Activated B cell treated with CpG ODN at 0.5 μM for 24 hours (primary cell): Measurements from ENCODE around the gene NEIL3. TPM values are rescaled to one million over a fixed set of nuclear protein-coding genes. Genes with fewer than 3 reads are reported as not detected.

Experiments used
- ATAC-seq: fragments of 200-7000 bp; cut with Tn5 transposase; one replicate; pipeline ENCODE4 v1.10.0; 2021; ENCODE audit warnings: low read depth, mild to moderate bottlenecking, moderate library complexity
- CTCF ChIA-PET: fragments of 350-600 bp; sonication (Branson Sonifier 250); formaldehyde crosslinking; loops from one replicate; lab custom pipeline; 2021; ENCODE audit warnings: antibody characterized with exemption; lab: Charles Lee
- POLR2A ChIA-PET: fragments of 350-600 bp; sonication (Branson Sonifier 250); formaldehyde crosslinking; loops from one replicate; lab custom pipeline; 2021; ENCODE audit warnings: antibody characterized with exemption; lab: Charles Lee
- DNase-seq: peaks from one replicate; pipeline ENCODE4 v3.0.0; 2022
- H3K27ac Mint-ChIP-seq: one replicate; pipeline ENCODE4 v1.8.0; 2020; ENCODE audit warnings: mixed read lengths
- H3K27me3 Mint-ChIP-seq: one replicate; pipeline ENCODE4 v1.8.0; 2021; ENCODE audit warnings: mixed read lengths
- H3K36me3 Mint-ChIP-seq: one replicate; pipeline ENCODE4 v1.8.0; 2021; ENCODE audit warnings: low read depth, mixed read lengths
- H3K4me1 Mint-ChIP-seq: one replicate; pipeline ENCODE4 v1.8.0; 2021; ENCODE audit warnings: mixed read lengths
- H3K4me3 Mint-ChIP-seq: one replicate; pipeline ENCODE4 v1.8.0; 2020; ENCODE audit warnings: mild to moderate bottlenecking, mixed read lengths
- H3K9me3 Mint-ChIP-seq: one replicate; pipeline ENCODE4 v1.8.0; 2020; ENCODE audit warnings: mixed read lengths
- CTCF ChIP-seq: fragments of 200-600 bp; IDR thresholded peaks from one replicate; pipeline ENCODE4 v1.8.0; 2022; ENCODE audit warnings: antibody characterized with exemption, mild to moderate bottlenecking
- intact Hi-C: fragments of 100-400 bp; cut with micrococcal nuclease; formaldehyde crosslinking; loops from one replicate; pipeline ENCODE4 v1.15.1; 2024
- total RNA-seq: library from RNA; stranded (reverse); gene quantifications from 2 replicates; pipeline ENCODE4 v1.2.3, GENCODE V29; 2022

The NEIL3 gene
- total RNA-seq, 1 donor from 2014 or later: 0.35 TPM

- H3K36me3 Mint-ChIP-seq: no peaks in the 10 kb centered on the region
- CTCF ChIA-PET: interaction anchor here (0.7 kb wide), 1 partner anchor 24 kb away, joined by 3 read pairs; no protein-coding TSS in a partner anchor
- TF ChIP-seq CTCF: no peak
- POLR2A ChIA-PET: no interaction called here
- H3K27ac Mint-ChIP-seq: no peak overlapping the region
- H3K4me3 Mint-ChIP-seq: no peak overlapping the region
- DNase-seq: no peak
- no peak for ATAC-seq
- no peaks in the 10 kb centered on the region for H3K4me1 Mint-ChIP-seq
- peaks cover 15% of the 10 kb centered on the region for H3K27me3 Mint-ChIP-seq
- intact Hi-C loops: no loop called here
- H3K9me3 Mint-ChIP-seq: no peaks in the 10 kb centered on the region
These were observed 76.1 kb downstream of the NEIL3 start for GRCh38 chr4:177385576-177386277.

- POLR2A ChIA-PET: no interaction called here
- H3K36me3 Mint-ChIP-seq: no peaks in the 10 kb centered on the region
- no peak for DNase-seq
These were observed 76.7 kb downstream of the NEIL3 start for GRCh38 chr4:177386278-177386815.

GRCh38 chr4:177391287-177391686 lies 81.6 kb downstream of the NEIL3 start:
- peaks cover 11% of the 10 kb centered on the region for H3K27me3 Mint-ChIP-seq
- no peak for ATAC-seq
- no peaks in the 10 kb centered on the region for H3K9me3 Mint-ChIP-seq
- ChIA-PET POLR2A (no interaction called here), CTCF (no interaction called here)
- DNase-seq: no peak
- no peak for TF ChIP-seq CTCF
- H3K27ac Mint-ChIP-seq: no peak overlapping the region
- no peaks in the 10 kb centered on the region for H3K4me1 Mint-ChIP-seq
- intact Hi-C loops: no loop called here
- no peaks in the 10 kb centered on the region for H3K36me3 Mint-ChIP-seq
- no peak overlapping the region for H3K4me3 Mint-ChIP-seq

More at GRCh38 chr4:177386278-177386815, 76.7 kb downstream of the NEIL3 start:
- CTCF ChIA-PET: interaction anchor here (0.7 kb wide), 1 partner anchor 23 kb away, joined by 3 read pairs; no protein-coding TSS in a partner anchor
- no peaks in the 10 kb centered on the region for H3K9me3 Mint-ChIP-seq
- H3K4me1 Mint-ChIP-seq: no peaks in the 10 kb centered on the region
- H3K27ac Mint-ChIP-seq: no peak overlapping the region
- intact Hi-C loops: no loop called here
- no peak for TF ChIP-seq CTCF
- H3K4me3 Mint-ChIP-seq: no peak overlapping the region
- ATAC-seq: no peak
- peaks cover 15% of the 10 kb centered on the region for H3K27me3 Mint-ChIP-seq

- DNase-seq (no peak), ATAC-seq (no peak)
- Mint-ChIP-seq H3K4me3 (no peak overlapping the region), H3K27me3 (peaks cover 11% of the 10 kb centered on the region), H3K9me3 (no peaks in the 10 kb centered on the region), H3K36me3 (no peaks in the 10 kb centered on the region), H3K4me1 (no peaks in the 10 kb centered on the region), H3K27ac (no peak overlapping the region)
- ChIA-PET CTCF (no interaction called here), POLR2A (no interaction called here)
- intact Hi-C loops: no loop called here
- no peak for TF ChIP-seq CTCF
These were observed 82.3 kb downstream of the NEIL3 start for GRCh38 chr4:177391953-177392352.

GRCh38 chr4:177393236-177393635 lies 83.6 kb downstream of the NEIL3 start:
- Mint-ChIP-seq H3K27ac (no peak overlapping the region), H3K4me1 (no peaks in the 10 kb centered on the region), H3K36me3 (no peaks in the 10 kb centered on the region), H3K27me3 (peaks cover 11% of the 10 kb centered on the region), H3K9me3 (no peaks in the 10 kb centered on the region), H3K4me3 (no peak overlapping the region)
- no peak for TF ChIP-seq CTCF
- POLR2A ChIA-PET: no interaction called here
- DNase-seq (no peak), ATAC-seq (no peak)
- intact Hi-C loops: no loop called here
- CTCF ChIA-PET: no interaction called here
